Measurements from ENCODE around the gene ETV3. TPM values are rescaled to one million over a fixed set of nuclear protein-coding genes. Genes with fewer than 3 reads are reported as not detected.

Gene ETV3
- total and polyA plus RNA-seq, 2 of the 13 experiments (the other 11 are each of a cell fraction or from before 2014, with no cell fraction given) = 4.2 to 5.8 TPM

- no peak for TF ChIP-seq ATF6 (CRISPR knock-in tag; conservative IDR thresholded peaks at IDR 0.05)
- no peak for TF ChIP-seq HBP1 (CRISPR knock-in tag; IDR thresholded peaks at IDR 0.05; ENCODE audit: low read depth)
- TF ChIP-seq EZH2 (conservative IDR thresholded peaks at IDR 0.05; ENCODE audit: low read depth, low read length) = no peak
- TF ChIP-seq IRF1 (CRISPR knock-in tag; IDR thresholded peaks at IDR 0.05; ENCODE audit: low read depth) = no peak
- peak; percentile 79 for TF ChIP-seq ZNF451 (CRISPR knock-in tag; IDR thresholded peaks at IDR 0.05)
- no peak for TF ChIP-seq MAFG (CRISPR knock-in tag; IDR thresholded peaks at IDR 0.05)
- peak in 1 of 2 experiments; percentile 34; a peak in 1 of 4 replicates for TF ChIP-seq ATF4 (CRISPR knock-in tag; IDR thresholded peaks at IDR 0.05)
- TF ChIP-seq ATF7 (IDR thresholded peaks at IDR 0.05) = no peak
- TF ChIP-seq ATF7 (CRISPR knock-in tag; IDR thresholded peaks at IDR 0.05) = no peak
- peak; percentile 79 for TF ChIP-seq KDM2A (CRISPR knock-in tag; IDR thresholded peaks at IDR 0.05; ENCODE audit: borderline replicate concordance, low read depth)
- peak; percentile 65; the same call in 1 of the 2 replicates for TF ChIP-seq BRF2 (CRISPR knock-in tag; IDR thresholded peaks at IDR 0.05)
- TF ChIP-seq ZFX (CRISPR knock-in tag; IDR thresholded peaks at IDR 0.05; ENCODE audit: low read depth) = peak; percentile 98
- no peak for TF ChIP-seq U2AF2 (IDR thresholded peaks at IDR 0.05; ENCODE audit: low read depth, low read length)
- 0 out of 2 replicates have a peak, but pooled peaks have one; percentile 39 for TF ChIP-seq ZNF761 (CRISPR knock-in tag; conservative IDR thresholded peaks at IDR 0.05)
- TF ChIP-seq ZNF292 (CRISPR knock-in tag; IDR thresholded peaks at IDR 0.05; ENCODE audit: borderline replicate concordance, low read depth) = peak; percentile 6; the same call in 1 of the 2 replicates
- peak; percentile 71 for TF ChIP-seq ZGPAT (CRISPR knock-in tag; IDR thresholded peaks at IDR 0.05)
- TF ChIP-seq YEATS2 (CRISPR knock-in tag; IDR thresholded peaks at IDR 0.05; ENCODE audit: borderline replicate concordance) = peak; percentile 66; the same call in 1 of the 2 replicates
- no peak for TF ChIP-seq TRIM22 (IDR thresholded peaks at IDR 0.05)
- no peak for TF ChIP-seq MIER3 (CRISPR knock-in tag; IDR thresholded peaks at IDR 0.05; ENCODE audit: borderline replicate concordance)
- no peak for TF ChIP-seq BCL6 (CRISPR knock-in tag; IDR thresholded peaks at IDR 0.05)
These were observed at the start of gene ETV3 (continued) for GRCh38 chr1:157138220-157139051.
